Neural progenitor cell (in vitro differentiated cells): ENCODE measurements around the gene IL17REL. TPM values are rescaled to one million over a fixed set of nuclear protein-coding genes. Genes with fewer than 3 reads are reported as not detected.
A peak's percentile ranks its signal among the peaks of the same experiment; 100 is the strongest.

Experiments used
- DNase-seq: peaks from one replicate; pipeline ENCODE4 v3.0.0-alpha.2; 2016; ENCODE audit warnings: low spot score
- H2AFZ ChIP-seq: fragments of 200-600 bp; sonication (generic); replicated peaks from 2 replicates; pipeline ENCODE4 v1.6.1; 2016; ENCODE audit warnings: antibody characterized with exemption
- H3F3A ChIP-seq: fragments of 200-600 bp; sonication (generic); 2 replicates; pipeline ENCODE4 v1.6.1; 2016; ENCODE audit warnings: antibody characterized with exemption, low read depth
- H3K27ac ChIP-seq: fragments of 200-600 bp; sonication (generic); 2 replicates; pipeline ENCODE4 v1.5.1; 2016; ENCODE audit warnings: mild to moderate bottlenecking
- H3K27me3 ChIP-seq: fragments of 200-600 bp; sonication (generic); 2 replicates; pipeline ENCODE4 v1.6.1; 2016; ENCODE audit warnings: mild to moderate bottlenecking, moderate library complexity
- H3K36me3 ChIP-seq: fragments of 200-600 bp; sonication (generic); 2 replicates; pipeline ENCODE4 v1.5.1; 2016
- H3K4me1 ChIP-seq: fragments of 200-600 bp; sonication (generic); 2 replicates; pipeline ENCODE4 v1.6.1; 2016; ENCODE audit warnings: mixed run types
- H3K4me2 ChIP-seq: fragments of 200-600 bp; sonication (generic); 2 replicates; pipeline ENCODE4 v1.6.1; 2016
- H3K4me3 ChIP-seq: fragments of 200-600 bp; sonication (generic); 2 replicates; pipeline ENCODE4 v1.5.1; 2016
- H3K79me2 ChIP-seq: fragments of 200-600 bp; sonication (generic); 2 replicates; pipeline ENCODE4 v1.6.1; 2016; ENCODE audit warnings: low read depth
- H3K9ac ChIP-seq: fragments of 200-600 bp; sonication (generic); 2 replicates; pipeline ENCODE4 v1.6.1; 2016
- H3K9me3 ChIP-seq: fragments of 200-600 bp; sonication (generic); 2 replicates; pipeline ENCODE4 v1.5.1; 2016; ENCODE audit warnings: low read depth
- H4K20me1 ChIP-seq: fragments of 200-600 bp; sonication (generic); 2 replicates; pipeline ENCODE4 v1.6.1; 2016; ENCODE audit warnings: low read depth
- H3K27ac Mint-ChIP-seq: 3 replicates; pipeline ENCODE4 v1.8.0; 2021; ENCODE audit warnings: mixed read lengths
- H3K27me3 Mint-ChIP-seq: 2 replicates; pipeline ENCODE4 v1.8.0; 2022; ENCODE audit warnings: low read depth, mild to moderate bottlenecking, inconsistent platforms, moderate library complexity, mixed read lengths; ENCODE audit not compliant: insufficient read depth
- H3K36me3 Mint-ChIP-seq: 3 replicates; pipeline ENCODE4 v1.8.0; 2021; ENCODE audit warnings: mixed read lengths
- H3K4me1 Mint-ChIP-seq: 3 replicates; pipeline ENCODE4 v1.8.0; 2021; ENCODE audit warnings: mixed read lengths
- H3K4me3 Mint-ChIP-seq: 3 replicates; pipeline ENCODE4 v1.8.0; 2021; ENCODE audit warnings: mild to moderate bottlenecking, moderate library complexity, mixed read lengths
- H3K9me3 Mint-ChIP-seq: 3 replicates; pipeline ENCODE4 v1.8.0; 2020; ENCODE audit warnings: mixed read lengths
- EZH2 ChIP-seq: fragments of 200-600 bp; sonication (generic); IDR thresholded peaks from 2 replicates; pipeline ENCODE4 v1.6.1; 2017; ENCODE audit warnings: antibody characterized with exemption, mild to moderate bottlenecking, moderate library complexity
- EZH2phosphoT487 ChIP-seq: fragments of 200-600 bp; sonication (generic); IDR thresholded peaks from 2 replicates; pipeline ENCODE4 v1.6.1; 2017; ENCODE audit warnings: antibody characterized with exemption
- total RNA-seq: library from RNA; depleted of rRNA; stranded (reverse); fragments of >200 nt; gene quantifications from 2 replicates; pipeline ENCODE4 v1.2.3, GENCODE V29; 2015; ENCODE audit warnings: low replicate concordance
- TF ChIP-seq, protein P1 (sequence below): fragments of 200-600 bp; sonication (generic); IDR thresholded peaks from 2 replicates; pipeline ENCODE4 v1.5.1; 2017; ENCODE audit warnings: antibody characterized with exemption, mild to moderate bottlenecking

The IL17REL gene
- total RNA-seq, 1 donor from 2014 or later, result not detected

DNA sequence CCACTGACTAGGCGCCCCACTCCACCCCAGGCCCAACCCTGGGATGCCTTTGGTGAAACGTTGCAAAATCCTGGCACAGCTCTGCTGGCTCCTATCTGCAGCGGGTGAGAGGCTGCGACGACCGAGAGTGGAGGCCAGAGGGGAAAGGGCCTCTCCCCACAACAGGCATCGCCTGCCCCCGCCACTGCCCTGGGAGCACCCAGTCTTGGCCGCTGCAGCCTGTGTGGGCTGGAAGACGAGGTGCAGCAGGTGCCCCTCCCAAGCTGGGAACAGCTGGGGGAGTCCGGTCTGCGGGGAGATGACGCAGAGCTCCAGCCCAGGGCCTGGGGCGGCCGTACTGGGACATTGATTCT, 56.2 kb downstream of the IL17REL start:
- Histone ChIP-seq H3K27me3 (peaks cover 4% of the 10 kb centered on the region), H3K4me2 (no peak overlapping the region), H3K79me2 (peaks cover 6% of the 10 kb centered on the region), H3K4me3 (no peak overlapping the region), H3K9me3 (no peaks in the 10 kb centered on the region), H3F3A (no peaks in the 10 kb centered on the region), H3K27ac (no peak overlapping the region), H4K20me1 (peaks cover 4% of the 10 kb centered on the region), H3K4me1 (no peaks in the 10 kb centered on the region), H3K9ac (no peak overlapping the region), H2AFZ (no peak overlapping the region), H3K36me3 (no peaks in the 10 kb centered on the region)
- no peaks in the 10 kb centered on the region for H3K36me3 Mint-ChIP-seq
- H3K9me3 Mint-ChIP-seq, result no peaks in the 10 kb centered on the region
- H3K4me3 Mint-ChIP-seq, result no peak overlapping the region
- TF ChIP-seq, protein P1, sequence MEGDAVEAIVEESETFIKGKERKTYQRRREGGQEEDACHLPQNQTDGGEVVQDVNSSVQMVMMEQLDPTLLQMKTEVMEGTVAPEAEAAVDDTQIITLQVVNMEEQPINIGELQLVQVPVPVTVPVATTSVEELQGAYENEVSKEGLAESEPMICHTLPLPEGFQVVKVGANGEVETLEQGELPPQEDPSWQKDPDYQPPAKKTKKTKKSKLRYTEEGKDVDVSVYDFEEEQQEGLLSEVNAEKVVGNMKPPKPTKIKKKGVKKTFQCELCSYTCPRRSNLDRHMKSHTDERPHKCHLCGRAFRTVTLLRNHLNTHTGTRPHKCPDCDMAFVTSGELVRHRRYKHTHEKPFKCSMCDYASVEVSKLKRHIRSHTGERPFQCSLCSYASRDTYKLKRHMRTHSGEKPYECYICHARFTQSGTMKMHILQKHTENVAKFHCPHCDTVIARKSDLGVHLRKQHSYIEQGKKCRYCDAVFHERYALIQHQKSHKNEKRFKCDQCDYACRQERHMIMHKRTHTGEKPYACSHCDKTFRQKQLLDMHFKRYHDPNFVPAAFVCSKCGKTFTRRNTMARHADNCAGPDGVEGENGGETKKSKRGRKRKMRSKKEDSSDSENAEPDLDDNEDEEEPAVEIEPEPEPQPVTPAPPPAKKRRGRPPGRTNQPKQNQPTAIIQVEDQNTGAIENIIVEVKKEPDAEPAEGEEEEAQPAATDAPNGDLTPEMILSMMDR, result no peak
- no peak for TF ChIP-seq EZH2phosphoT487
- TF ChIP-seq EZH2, result no peak
- H3K27ac Mint-ChIP-seq, result no peak overlapping the region
- peaks cover 7% of the 10 kb centered on the region for H3K4me1 Mint-ChIP-seq
- H3K27me3 Mint-ChIP-seq, result no peaks in the 10 kb centered on the region
- no peak for DNase-seq

DNA sequence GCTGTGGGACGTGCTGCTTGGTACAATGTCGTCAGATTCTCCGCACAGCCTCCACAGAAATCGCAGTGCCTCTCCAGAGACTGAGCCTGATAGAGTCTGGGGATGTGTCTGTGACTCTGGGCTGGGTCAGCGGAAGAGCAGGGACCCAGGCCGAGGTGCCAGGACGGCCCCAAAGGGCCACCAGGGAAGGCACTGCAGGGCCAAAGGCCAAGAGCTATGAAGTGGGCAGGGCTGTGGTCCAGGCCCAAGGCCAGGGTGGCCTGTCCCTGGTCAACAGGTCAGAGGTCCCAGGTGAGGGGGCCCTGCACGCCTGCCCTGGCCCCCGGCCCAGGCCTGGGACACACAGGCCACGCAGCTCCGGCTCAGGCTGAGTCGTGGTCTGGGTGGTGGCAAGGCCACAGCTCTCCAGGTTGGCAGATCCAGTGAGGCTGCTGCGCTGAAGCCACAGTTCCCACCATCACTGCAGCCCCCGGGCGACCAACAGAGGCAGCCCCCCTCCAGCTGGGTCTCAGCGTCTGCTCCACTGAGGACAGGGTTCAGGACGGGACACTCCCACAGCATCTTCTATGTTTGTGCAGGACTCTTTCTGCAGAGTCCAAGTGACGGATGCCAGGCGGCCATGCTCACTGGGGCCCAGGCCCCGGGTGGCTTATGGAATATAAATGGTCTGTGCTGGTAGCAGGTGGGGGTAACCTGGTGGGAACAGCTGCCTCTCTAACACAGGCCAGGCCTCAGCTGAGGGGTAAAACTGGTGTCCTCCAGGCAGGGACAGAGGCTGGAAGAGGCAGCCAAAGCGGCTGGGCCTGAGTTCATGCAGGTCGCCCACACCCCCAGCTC, 56.8 kb downstream of the IL17REL start:
- H2AFZ ChIP-seq, result no peak overlapping the region
- Mint-ChIP-seq H3K4me1 (peaks cover 7% of the 10 kb centered on the region), H3K27me3 (no peaks in the 10 kb centered on the region), H3K4me3 (no peak overlapping the region), H3K27ac (no peak overlapping the region), H3K36me3 (no peaks in the 10 kb centered on the region), H3K9me3 (no peaks in the 10 kb centered on the region)
- H3F3A ChIP-seq, result no peaks in the 10 kb centered on the region
- DNase-seq, result no peak
- peaks cover 3% of the 10 kb centered on the region for H3K4me1 ChIP-seq
- H3K4me2 ChIP-seq, result no peak overlapping the region
- no peak overlapping the region for H3K4me3 ChIP-seq
- H3K36me3 ChIP-seq, result no peaks in the 10 kb centered on the region
- TF ChIP-seq EZH2 (no peak), EZH2phosphoT487 (no peak)
- TF ChIP-seq, protein P1, result no peak
- peaks cover under 1% of the 10 kb centered on the region for H3K79me2 ChIP-seq
- no peak overlapping the region for H3K9ac ChIP-seq
- no peaks in the 10 kb centered on the region for H3K27me3 ChIP-seq
- H4K20me1 ChIP-seq, result no peaks in the 10 kb centered on the region
- H3K27ac ChIP-seq, result no peak overlapping the region
- no peaks in the 10 kb centered on the region for H3K9me3 ChIP-seq

DNA sequence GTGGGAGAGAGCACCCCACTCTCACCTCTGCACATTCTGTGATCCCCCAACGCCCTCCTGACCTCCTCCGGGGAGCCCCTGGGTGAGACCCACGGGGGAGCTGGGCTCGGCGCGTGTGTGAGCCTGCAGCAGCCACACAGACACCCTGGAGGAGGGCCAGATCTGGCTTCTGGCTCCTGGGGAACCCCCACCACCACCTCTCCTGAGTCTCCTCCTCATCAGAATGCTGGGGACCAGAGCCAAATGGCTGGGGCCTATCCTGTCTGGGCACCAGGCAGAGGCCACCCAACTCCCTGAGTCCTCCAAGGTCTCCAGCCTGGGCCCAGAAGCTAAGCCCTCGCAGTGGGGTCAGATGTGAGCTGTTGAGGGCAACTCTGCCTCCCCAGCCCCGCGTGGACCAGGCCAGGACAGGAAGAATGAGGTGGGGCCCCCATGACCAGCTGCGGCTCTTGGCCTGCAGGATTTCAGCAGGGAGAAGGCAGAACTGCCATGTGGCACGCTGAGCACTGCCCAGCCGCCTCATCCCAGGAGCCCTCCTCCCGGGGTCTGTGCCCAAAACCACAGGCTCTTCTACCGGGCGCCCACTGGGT, 57.5 kb downstream of the IL17REL start:
- Histone ChIP-seq H4K20me1 (no peaks in the 10 kb centered on the region), H3K4me3 (no peak overlapping the region), H3K27me3 (no peaks in the 10 kb centered on the region), H2AFZ (no peak overlapping the region), H3K36me3 (no peaks in the 10 kb centered on the region), H3K27ac (no peak overlapping the region), H3K79me2 (no peaks in the 10 kb centered on the region), H3K4me2 (no peak overlapping the region), H3K9ac (no peak overlapping the region), H3K4me1 (peaks cover 3% of the 10 kb centered on the region), H3K9me3 (no peaks in the 10 kb centered on the region), H3F3A (no peaks in the 10 kb centered on the region)
- H3K27me3 Mint-ChIP-seq, result no peaks in the 10 kb centered on the region
- H3K36me3 Mint-ChIP-seq, result no peaks in the 10 kb centered on the region
- H3K4me3 Mint-ChIP-seq, result no peak overlapping the region
- TF ChIP-seq, protein P1, result no peak
- no peaks in the 10 kb centered on the region for H3K9me3 Mint-ChIP-seq
- peak overlapping the region; percentile 50 for H3K27ac Mint-ChIP-seq
- DNase-seq, result no peak
- H3K4me1 Mint-ChIP-seq, result peaks cover 7% of the 10 kb centered on the region
